GM23338 (cell line): Measurements from ENCODE around the gene MDN1. TPM values are rescaled to one million over a fixed set of nuclear protein-coding genes. Genes with fewer than 3 reads are reported as not detected.

Source experiments
- ATAC-seq: fragments of 200-7000 bp; cut with Tn5 transposase; 3 replicates; pipeline ENCODE4 v1.9.1; 2020
- DNase-seq: peaks from one replicate; pipeline ENCODE4 v3.0.0-alpha.2; 2015; ENCODE audit warnings: low spot score
- H2AFZ ChIP-seq: fragments of 200-600 bp; sonication (generic); 2 replicates; pipeline ENCODE4 v1.8.0; 2016; ENCODE audit warnings: antibody characterized with exemption, mild to moderate bottlenecking, moderate library complexity
- H3F3A ChIP-seq: fragments of 200-600 bp; sonication (generic); replicated peaks from 2 replicates; pipeline ENCODE4 v1.8.0; 2017; ENCODE audit warnings: antibody characterized with exemption, mixed run types, low read depth
- H3K27ac ChIP-seq: fragments of 200-600 bp; sonication (generic); 2 replicates; pipeline ENCODE4 v1.6.1; 2016; ENCODE audit warnings: low read depth
- H3K27me3 ChIP-seq: fragments of 200-600 bp; sonication (generic); 2 replicates; pipeline ENCODE4 v1.8.0; 2016; ENCODE audit warnings: mild to moderate bottlenecking, mixed run types, moderate library complexity; ENCODE audit not compliant: insufficient read depth
- H3K36me3 ChIP-seq: fragments of 200-600 bp; sonication (generic); 2 replicates; pipeline ENCODE4 v1.8.0; 2016; ENCODE audit warnings: mild to moderate bottlenecking; ENCODE audit not compliant: insufficient read depth
- H3K4me1 ChIP-seq: fragments of 200-600 bp; sonication (generic); 2 replicates; pipeline ENCODE4 v1.8.0; 2016; ENCODE audit warnings: mild to moderate bottlenecking, moderate library complexity; ENCODE audit not compliant: insufficient read depth
- H3K4me2 ChIP-seq: fragments of 200-600 bp; sonication (generic); 2 replicates; pipeline ENCODE4 v1.7.1; 2017; ENCODE audit warnings: mixed run types
- H3K4me3 ChIP-seq: fragments of 200-600 bp; sonication (generic); 2 replicates; pipeline ENCODE4 v1.6.1; 2016; ENCODE audit warnings: mixed run types
- H3K79me2 ChIP-seq: fragments of 200-600 bp; sonication (generic); replicated peaks from 2 replicates; pipeline ENCODE4 v1.8.0; 2017; ENCODE audit warnings: mild to moderate bottlenecking; ENCODE audit not compliant: insufficient read depth
- H3K9me2 ChIP-seq: fragments of 200-600 bp; sonication (generic); 2 replicates; pipeline ENCODE4 v1.8.0; 2017; ENCODE audit not compliant: insufficient read depth
- H4K20me1 ChIP-seq: fragments of 200-600 bp; sonication (generic); replicated peaks from 2 replicates; pipeline ENCODE4 v1.8.0; 2017; ENCODE audit warnings: mild to moderate bottlenecking; ENCODE audit not compliant: insufficient read depth
- H3K27ac Mint-ChIP-seq: 2 replicates; pipeline ENCODE4 v1.8.0; 2020; ENCODE audit warnings: inconsistent platforms, mild to moderate bottlenecking, moderate library complexity, mixed read lengths
- H3K27me3 Mint-ChIP-seq: 3 replicates; pipeline ENCODE4 v1.8.0; 2022; ENCODE audit warnings: low read depth, mild to moderate bottlenecking, moderate library complexity, mixed read lengths, inconsistent platforms; ENCODE audit not compliant: insufficient read depth, poor library complexity
- H3K36me3 Mint-ChIP-seq: 3 replicates; pipeline ENCODE4 v1.8.0; 2021; ENCODE audit warnings: low read depth, mild to moderate bottlenecking, inconsistent platforms, moderate library complexity, mixed read lengths
- H3K4me1 Mint-ChIP-seq: 3 replicates; pipeline ENCODE4 v1.8.0; 2020; ENCODE audit warnings: mild to moderate bottlenecking, inconsistent platforms, mixed read lengths
- H3K4me3 Mint-ChIP-seq: 3 replicates; pipeline ENCODE4 v1.8.0; 2021; ENCODE audit warnings: moderate library complexity, mild to moderate bottlenecking, inconsistent platforms, mixed read lengths
- H3K9me3 Mint-ChIP-seq: 3 replicates; pipeline ENCODE4 v1.8.0; 2020; ENCODE audit warnings: moderate library complexity, mild to moderate bottlenecking, inconsistent platforms, mixed read lengths
- CREB1 ChIP-seq: fragments of 250-450 bp; sonication (Bioruptor Pico); IDR thresholded peaks from 2 replicates; pipeline ENCODE4 v1.5.0; 2020; ENCODE audit warnings: low read depth, mild to moderate bottlenecking, moderate library complexity
- EZH2 ChIP-seq: fragments of 200-600 bp; sonication (generic); IDR thresholded peaks from one replicate; pipeline ENCODE4 v1.8.0; 2017; ENCODE audit warnings: antibody characterized with exemption, mild to moderate bottlenecking, low read depth; ENCODE audit not compliant: unreplicated experiment
- EZH2phosphoT487 ChIP-seq: fragments of 200-600 bp; sonication (generic); IDR thresholded peaks from one replicate; pipeline ENCODE4 v1.8.1; 2018; ENCODE audit warnings: antibody characterized with exemption; ENCODE audit not compliant: unreplicated experiment
- JUNB ChIP-seq: IDR thresholded peaks from one replicate; pipeline ENCODE4 v1.6.1; 2016; ENCODE audit warnings: antibody characterized with exemption; ENCODE audit not compliant: unreplicated experiment
- NANOG ChIP-seq: IDR thresholded peaks from 2 replicates; pipeline ENCODE4 v1.6.1; 2016; ENCODE audit warnings: antibody characterized with exemption, borderline replicate concordance
- POLR2AphosphoS5 ChIP-seq: IDR thresholded peaks from 2 replicates; pipeline ENCODE4 v1.6.1; 2016; ENCODE audit warnings: antibody characterized with exemption, low read depth
- ZNF114 ChIP-seq: fragments of 250-450 bp; sonication (Bioruptor Pico); IDR thresholded peaks from 2 replicates; pipeline ENCODE4 v1.5.0; 2020; ENCODE audit warnings: mild to moderate bottlenecking, moderate library complexity
- ZNF331 ChIP-seq: fragments of 250-450 bp; sonication (Bioruptor Pico); IDR thresholded peaks from 2 replicates; pipeline ENCODE4 v1.5.0; 2020; ENCODE audit warnings: low read depth, mild to moderate bottlenecking, moderate library complexity
- polyA plus RNA-seq: library from polyadenylated mRNA; unstranded; fragments of >200 nt; fragmentation: Nextera tagmentation; extraction: Ambion mirVana; gene quantifications from 2 replicates; pipeline ENCODE4 v1.2.1, GENCODE V29; 2016
- total RNA-seq: library from RNA; depleted of rRNA; stranded (reverse); fragments of >200 nt; shearing (Covaris generic); gene quantifications from 2 replicates; pipeline ENCODE4 v1.2.3, GENCODE V29; 2014
- TF ChIP-seq, protein P1 (sequence below), 2 experiments: fragments of 200-600 bp in 1 of 2; sonication (generic) in 1 of 2; conservative IDR thresholded peaks; 2 replicates each; pipeline versions ENCODE4 v1.5.1 to v1.6.1; 2016 to 2017; ENCODE audit warnings: antibody characterized with exemption in 2 of 2, low read depth in 2 of 2, mild to moderate bottlenecking in 2 of 2, moderate library complexity in 1 of 2
- TF ChIP-seq, protein P2 (sequence below): fragments of 250-450 bp; sonication (Bioruptor Pico); IDR thresholded peaks from 2 replicates; pipeline ENCODE4 v1.5.0; 2020; ENCODE audit warnings: mild to moderate bottlenecking, moderate library complexity

The MDN1 gene
- total and polyA plus RNA-seq, 2 experiments from 2014 or later = 165 to 217 TPM

DNA sequence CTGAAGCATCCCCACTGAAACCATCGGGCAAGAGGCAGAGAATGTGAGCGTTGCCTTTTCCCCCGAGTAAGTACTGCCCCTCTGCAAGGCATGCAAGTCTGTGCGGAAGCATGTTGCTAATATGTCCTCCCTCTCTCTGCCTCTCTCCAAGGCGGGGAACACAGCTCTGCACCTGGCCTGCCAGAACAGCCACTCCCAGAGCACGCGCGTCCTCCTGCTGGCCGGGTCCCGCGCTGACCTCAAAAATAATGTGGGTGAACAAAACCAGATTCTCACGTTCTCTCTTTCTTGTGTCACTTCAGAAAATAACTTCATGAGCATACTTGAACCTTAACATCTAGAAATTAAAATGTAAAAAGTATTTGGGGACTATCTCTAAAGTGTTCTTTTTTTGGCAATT lies 207.5 kb downstream of the MDN1 start:
- Histone ChIP-seq H2AFZ (no peak overlapping the region), H4K20me1 (no peaks in the 10 kb centered on the region), H3K27ac (no peak overlapping the region), H3K4me1 (no peaks in the 10 kb centered on the region), H3F3A (no peaks in the 10 kb centered on the region), H3K27me3 (no peaks in the 10 kb centered on the region), H3K79me2 (no peaks in the 10 kb centered on the region), H3K4me2 (no peak overlapping the region), H3K36me3 (no peaks in the 10 kb centered on the region), H3K4me3 (no peak overlapping the region), H3K9me2 (no peaks in the 10 kb centered on the region)
- DNase-seq = peak; percentile 74
- Mint-ChIP-seq H3K27me3 (peaks cover 4% of the 10 kb centered on the region), H3K9me3 (no peaks in the 10 kb centered on the region), H3K4me1 (peaks cover 7% of the 10 kb centered on the region; the same call in 1 of the 3 replicates), H3K4me3 (no peak overlapping the region), H3K36me3 (no peaks in the 10 kb centered on the region), H3K27ac (no peak overlapping the region)
- ATAC-seq = peak; percentile 84
- no peak for TF ChIP-seq ZNF114 (CRISPR knock-in tag)
- TF ChIP-seq JUNB = no peak
- no peak for TF ChIP-seq CREB1 (CRISPR knock-in tag)
- TF ChIP-seq, protein P1, sequence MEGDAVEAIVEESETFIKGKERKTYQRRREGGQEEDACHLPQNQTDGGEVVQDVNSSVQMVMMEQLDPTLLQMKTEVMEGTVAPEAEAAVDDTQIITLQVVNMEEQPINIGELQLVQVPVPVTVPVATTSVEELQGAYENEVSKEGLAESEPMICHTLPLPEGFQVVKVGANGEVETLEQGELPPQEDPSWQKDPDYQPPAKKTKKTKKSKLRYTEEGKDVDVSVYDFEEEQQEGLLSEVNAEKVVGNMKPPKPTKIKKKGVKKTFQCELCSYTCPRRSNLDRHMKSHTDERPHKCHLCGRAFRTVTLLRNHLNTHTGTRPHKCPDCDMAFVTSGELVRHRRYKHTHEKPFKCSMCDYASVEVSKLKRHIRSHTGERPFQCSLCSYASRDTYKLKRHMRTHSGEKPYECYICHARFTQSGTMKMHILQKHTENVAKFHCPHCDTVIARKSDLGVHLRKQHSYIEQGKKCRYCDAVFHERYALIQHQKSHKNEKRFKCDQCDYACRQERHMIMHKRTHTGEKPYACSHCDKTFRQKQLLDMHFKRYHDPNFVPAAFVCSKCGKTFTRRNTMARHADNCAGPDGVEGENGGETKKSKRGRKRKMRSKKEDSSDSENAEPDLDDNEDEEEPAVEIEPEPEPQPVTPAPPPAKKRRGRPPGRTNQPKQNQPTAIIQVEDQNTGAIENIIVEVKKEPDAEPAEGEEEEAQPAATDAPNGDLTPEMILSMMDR (conservative IDR thresholded peaks at IDR 0.05; ENCODE audit: low read depth in 2 of 2) = peak; percentile 47 to 52

DNA sequence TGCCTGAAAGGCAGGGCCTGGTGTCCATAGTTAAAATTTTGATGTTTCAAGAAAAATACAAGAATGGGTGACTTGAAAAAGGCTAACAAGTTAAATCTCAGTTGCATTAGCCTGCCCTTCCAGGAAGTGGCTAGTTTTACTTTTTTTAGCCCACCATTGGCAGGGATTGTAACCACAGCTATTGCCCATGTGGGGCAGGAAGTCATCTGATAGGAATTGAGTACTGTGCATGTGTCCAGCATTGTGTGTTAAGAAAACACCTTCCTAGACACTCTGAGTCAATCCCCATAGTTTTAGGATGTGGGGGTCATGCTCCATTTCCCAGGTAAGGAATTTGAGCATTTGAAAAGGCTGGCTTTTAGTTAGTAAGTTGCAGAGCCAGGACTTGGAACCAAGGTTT lies 207.9 kb downstream of the MDN1 start:
- H3K79me2 ChIP-seq = no peaks in the 10 kb centered on the region
- no peak for TF ChIP-seq NANOG
- TF ChIP-seq CREB1 (CRISPR knock-in tag) = no peak
- no peak for TF ChIP-seq JUNB
- TF ChIP-seq, protein P2, sequence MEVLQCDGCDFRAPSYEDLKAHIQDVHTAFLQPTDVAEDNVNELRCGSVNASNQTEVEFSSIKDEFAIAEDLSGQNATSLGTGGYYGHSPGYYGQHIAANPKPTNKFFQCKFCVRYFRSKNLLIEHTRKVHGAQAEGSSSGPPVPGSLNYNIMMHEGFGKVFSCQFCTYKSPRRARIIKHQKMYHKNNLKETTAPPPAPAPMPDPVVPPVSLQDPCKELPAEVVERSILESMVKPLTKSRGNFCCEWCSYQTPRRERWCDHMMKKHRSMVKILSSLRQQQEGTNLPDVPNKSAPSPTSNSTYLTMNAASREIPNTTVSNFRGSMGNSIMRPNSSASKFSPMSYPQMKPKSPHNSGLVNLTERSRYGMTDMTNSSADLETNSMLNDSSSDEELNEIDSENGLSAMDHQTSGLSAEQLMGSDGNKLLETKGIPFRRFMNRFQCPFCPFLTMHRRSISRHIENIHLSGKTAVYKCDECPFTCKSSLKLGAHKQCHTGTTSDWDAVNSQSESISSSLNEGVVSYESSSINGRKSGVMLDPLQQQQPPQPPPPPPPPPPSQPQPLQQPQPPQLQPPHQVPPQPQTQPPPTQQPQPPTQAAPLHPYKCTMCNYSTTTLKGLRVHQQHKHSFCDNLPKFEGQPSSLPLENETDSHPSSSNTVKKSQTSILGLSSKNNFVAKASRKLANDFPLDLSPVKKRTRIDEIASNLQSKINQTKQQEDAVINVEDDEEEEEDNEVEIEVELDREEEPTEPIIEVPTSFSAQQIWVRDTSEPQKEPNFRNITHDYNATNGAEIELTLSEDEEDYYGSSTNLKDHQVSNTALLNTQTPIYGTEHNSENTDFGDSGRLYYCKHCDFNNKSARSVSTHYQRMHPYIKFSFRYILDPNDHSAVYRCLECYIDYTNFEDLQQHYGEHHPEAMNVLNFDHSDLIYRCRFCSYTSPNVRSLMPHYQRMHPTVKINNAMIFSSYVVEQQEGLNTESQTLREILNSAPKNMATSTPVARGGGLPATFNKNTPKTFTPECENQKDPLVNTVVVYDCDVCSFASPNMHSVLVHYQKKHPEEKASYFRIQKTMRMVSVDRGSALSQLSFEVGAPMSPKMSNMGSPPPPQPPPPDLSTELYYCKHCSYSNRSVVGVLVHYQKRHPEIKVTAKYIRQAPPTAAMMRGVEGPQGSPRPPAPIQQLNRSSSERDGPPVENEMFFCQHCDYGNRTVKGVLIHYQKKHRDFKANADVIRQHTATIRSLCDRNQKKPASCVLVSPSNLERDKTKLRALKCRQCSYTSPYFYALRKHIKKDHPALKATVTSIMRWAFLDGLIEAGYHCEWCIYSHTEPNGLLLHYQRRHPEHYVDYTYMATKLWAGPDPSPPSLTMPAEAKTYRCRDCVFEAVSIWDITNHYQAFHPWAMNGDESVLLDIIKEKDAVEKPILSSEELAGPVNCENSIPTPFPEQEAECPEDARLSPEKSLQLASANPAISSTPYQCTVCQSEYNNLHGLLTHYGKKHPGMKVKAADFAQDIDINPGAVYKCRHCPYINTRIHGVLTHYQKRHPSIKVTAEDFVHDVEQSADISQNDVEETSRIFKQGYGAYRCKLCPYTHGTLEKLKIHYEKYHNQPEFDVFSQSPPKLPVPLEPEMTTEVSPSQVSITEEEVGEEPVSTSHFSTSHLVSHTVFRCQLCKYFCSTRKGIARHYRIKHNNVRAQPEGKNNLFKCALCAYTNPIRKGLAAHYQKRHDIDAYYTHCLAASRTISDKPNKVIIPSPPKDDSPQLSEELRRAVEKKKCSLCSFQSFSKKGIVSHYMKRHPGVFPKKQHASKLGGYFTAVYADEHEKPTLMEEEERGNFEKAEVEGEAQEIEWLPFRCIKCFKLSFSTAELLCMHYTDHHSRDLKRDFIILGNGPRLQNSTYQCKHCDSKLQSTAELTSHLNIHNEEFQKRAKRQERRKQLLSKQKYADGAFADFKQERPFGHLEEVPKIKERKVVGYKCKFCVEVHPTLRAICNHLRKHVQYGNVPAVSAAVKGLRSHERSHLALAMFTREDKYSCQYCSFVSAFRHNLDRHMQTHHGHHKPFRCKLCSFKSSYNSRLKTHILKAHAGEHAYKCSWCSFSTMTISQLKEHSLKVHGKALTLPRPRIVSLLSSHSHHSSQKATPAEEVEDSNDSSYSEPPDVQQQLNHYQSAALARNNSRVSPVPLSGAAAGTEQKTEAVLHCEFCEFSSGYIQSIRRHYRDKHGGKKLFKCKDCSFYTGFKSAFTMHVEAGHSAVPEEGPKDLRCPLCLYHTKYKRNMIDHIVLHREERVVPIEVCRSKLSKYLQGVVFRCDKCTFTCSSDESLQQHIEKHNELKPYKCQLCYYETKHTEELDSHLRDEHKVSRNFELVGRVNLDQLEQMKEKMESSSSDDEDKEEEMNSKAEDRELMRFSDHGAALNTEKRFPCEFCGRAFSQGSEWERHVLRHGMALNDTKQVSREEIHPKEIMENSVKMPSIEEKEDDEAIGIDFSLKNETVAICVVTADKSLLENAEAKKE (CRISPR knock-in tag) = no peak
- no peak for TF ChIP-seq POLR2AphosphoS5
- no peak for TF ChIP-seq EZH2
- no peak for TF ChIP-seq EZH2phosphoT487
- TF ChIP-seq ZNF331 (CRISPR knock-in tag) = no peak
- Mint-ChIP-seq H3K9me3 (no peaks in the 10 kb centered on the region), H3K36me3 (no peaks in the 10 kb centered on the region), H3K27me3 (peaks cover 6% of the 10 kb centered on the region), H3K4me3 (no peak overlapping the region), H3K27ac (no peak overlapping the region), H3K4me1 (peaks cover 7% of the 10 kb centered on the region; the same call in 1 of the 3 replicates)
- H3K4me1 ChIP-seq = no peaks in the 10 kb centered on the region
- no peaks in the 10 kb centered on the region for H3F3A ChIP-seq
- no peaks in the 10 kb centered on the region for H3K9me2 ChIP-seq
- no peak overlapping the region for H2AFZ ChIP-seq
- H3K36me3 ChIP-seq = no peaks in the 10 kb centered on the region
- no peaks in the 10 kb centered on the region for H4K20me1 ChIP-seq
- H3K4me2 ChIP-seq = no peak overlapping the region
- no peaks in the 10 kb centered on the region for H3K27me3 ChIP-seq
- ATAC-seq (no peak), DNase-seq (no peak)
- no peak overlapping the region for H3K27ac ChIP-seq
- H3K4me3 ChIP-seq = no peak overlapping the region
